Large intestine (tissue), 3 donors: ENCODE data around the gene CXXC5. TPM values are rescaled to one million over a fixed set of nuclear protein-coding genes. Genes with fewer than 3 reads are reported as not detected.

Experiments used
- DNase-seq, 2 donors: peaks; one replicate each; pipeline versions ENCODE4 v3.0.0 to v3.0.0-alpha.2; 2013
- H3K27ac ChIP-seq: one replicate; pipeline ENCODE4 v1.5.1; 2013; ENCODE audit warnings: low read length
- H3K27me3 ChIP-seq: 2 replicates; pipeline ENCODE4 v1.6.1; 2013; ENCODE audit warnings: low read length; ENCODE audit not compliant: control insufficient read depth, insufficient read depth
- H3K36me3 ChIP-seq: 2 replicates; pipeline ENCODE4 v1.6.1; 2013; ENCODE audit warnings: low read length; ENCODE audit not compliant: control insufficient read depth, insufficient read depth
- H3K4me1 ChIP-seq: one replicate; pipeline ENCODE4 v1.6.1; 2013; ENCODE audit warnings: low read length; ENCODE audit not compliant: control insufficient read depth, insufficient read depth
- H3K4me3 ChIP-seq: one replicate; pipeline ENCODE4 v1.5.1; 2013; ENCODE audit warnings: low read length
- H3K9me3 ChIP-seq: one replicate; pipeline ENCODE4 v1.6.1; 2013; ENCODE audit warnings: mild to moderate bottlenecking, low read depth, low read length, moderate library complexity; ENCODE audit not compliant: control insufficient read depth
- WGBS: methylation state at CpG from one replicate; pipeline ENCODE4 v1.1.5; 2013; ENCODE audit warnings: low lambda C conversion rate; ENCODE audit not compliant: insufficient coverage; 5-methylcytosine and 5-hydroxymethylcytosine counted together
- polyA plus RNA-seq: library from polyadenylated mRNA; unstranded; fragments of 120-200 nt; gene quantifications from one replicate; pipeline ENCODE4 v1.2.1, GENCODE V29; 2013

Gene CXXC5
- polyA plus RNA-seq, 1 donor = 70.3 TPM

- peak in 1 of 2 donors; percentile 45 for DNase-seq
- Histone ChIP-seq H3K36me3 (no peaks in the 10 kb centered on the region), H3K4me1 (peaks cover 83% of the 10 kb centered on the region), H3K27ac (peak overlapping the region; percentile 87), H3K27me3 (no peaks in the 10 kb centered on the region), H3K9me3 (no peaks in the 10 kb centered on the region), H3K4me3 (no peak overlapping the region)
- no CpG with 5 or more reads among the region's 5 CpGs for WGBS
Measured at GRCh38 chr5:139644001-139644456, 4.1 kb upstream of the CXXC5 start.

GRCh38 chr5:139644646-139645429 lies 3.3 kb upstream of the CXXC5 start:
- Histone ChIP-seq H3K36me3 (no peaks in the 10 kb centered on the region), H3K4me3 (no peak overlapping the region), H3K9me3 (no peaks in the 10 kb centered on the region), H3K27ac (peak overlapping the region; percentile 87), H3K27me3 (peaks cover 4% of the 10 kb centered on the region), H3K4me1 (peaks cover 75% of the 10 kb centered on the region)
- DNase-seq = no peak
- WGBS = no CpG with 5 or more reads among the region's 3 CpGs

GRCh38 chr5:139645430-139645871 lies 2.7 kb upstream of the CXXC5 start:
- no peak for DNase-seq
- no peaks in the 10 kb centered on the region for H3K9me3 ChIP-seq
- peaks cover 69% of the 10 kb centered on the region for H3K4me1 ChIP-seq
- peaks cover 5% of the 10 kb centered on the region for H3K27me3 ChIP-seq
- whole genome bisulfite sequencing = no CpG with 5 or more reads among the region's 3 CpGs
- H3K36me3 ChIP-seq = no peaks in the 10 kb centered on the region
- H3K4me3 ChIP-seq = no peak overlapping the region
- no peak overlapping the region for H3K27ac ChIP-seq

GRCh38 chr5:139646111-139646510 lies 2.0 kb upstream of the CXXC5 start:
- Histone ChIP-seq H3K9me3 (no peaks in the 10 kb centered on the region), H3K4me3 (no peak overlapping the region), H3K27ac (no peak overlapping the region), H3K4me1 (peaks cover 63% of the 10 kb centered on the region), H3K36me3 (no peaks in the 10 kb centered on the region), H3K27me3 (peaks cover 5% of the 10 kb centered on the region)
- no peak for DNase-seq
- WGBS = no CpG with 5 or more reads among the region's 3 CpGs

- peak overlapping the region; percentile 59 for H3K4me3 ChIP-seq
- peak in 1 of 2 donors; percentile 54 for DNase-seq
Measured at GRCh38 chr5:139646912-139647505, 1.1 kb upstream of the CXXC5 start.

GRCh38 chr5:139647506-139648204 lies 494 bp upstream of the CXXC5 start:
- no peak for DNase-seq
- no CpG with 5 or more reads among the region's 46 CpGs for WGBS
- peaks cover 57% of the 10 kb centered on the region for H3K4me1 ChIP-seq

More at GRCh38 chr5:139646912-139647505, 1.1 kb upstream of the CXXC5 start:
- Histone ChIP-seq H3K27ac (peak overlapping the region; percentile 55), H3K27me3 (peaks cover 5% of the 10 kb centered on the region), H3K36me3 (no peaks in the 10 kb centered on the region), H3K4me1 (peaks cover 58% of the 10 kb centered on the region), H3K9me3 (no peaks in the 10 kb centered on the region)
- WGBS = no CpG with 5 or more reads among the region's 25 CpGs

GRCh38 chr5:139649082-139649991 lies 1.2 kb downstream of the CXXC5 start:
- no peaks in the 10 kb centered on the region for H3K36me3 ChIP-seq
- peak overlapping the region; percentile 89 for H3K4me3 ChIP-seq
- WGBS = no CpG with 5 or more reads among the region's 77 CpGs
- H3K27me3 ChIP-seq = peaks cover 5% of the 10 kb centered on the region
- peak in 1 of 2 donors; percentile 56 for DNase-seq
- H3K9me3 ChIP-seq = no peaks in the 10 kb centered on the region
- peak overlapping the region; percentile 92 for H3K27ac ChIP-seq
- peaks cover 59% of the 10 kb centered on the region for H3K4me1 ChIP-seq

More at GRCh38 chr5:139647506-139648204, 494 bp upstream of the CXXC5 start:
- Histone ChIP-seq H3K4me3 (peak overlapping the region; percentile 59), H3K9me3 (no peaks in the 10 kb centered on the region), H3K27ac (peak overlapping the region; percentile 55), H3K36me3 (no peaks in the 10 kb centered on the region), H3K27me3 (peaks cover 5% of the 10 kb centered on the region)

- Histone ChIP-seq H3K4me3 (peak overlapping the region; percentile 89), H3K27me3 (peaks cover 5% of the 10 kb centered on the region), H3K36me3 (no peaks in the 10 kb centered on the region), H3K9me3 (no peaks in the 10 kb centered on the region), H3K4me1 (peaks cover 59% of the 10 kb centered on the region), H3K27ac (peak overlapping the region; percentile 92)
- peak in 1 of 2 donors; percentile 56 for DNase-seq
- WGBS = no CpG with 5 or more reads among the region's 48 CpGs
Measured at GRCh38 chr5:139650031-139650688, 2.0 kb downstream of the CXXC5 start.

- peaks cover 59% of the 10 kb centered on the region for H3K4me1 ChIP-seq
- H3K27ac ChIP-seq = peak overlapping the region; percentile 92
- no peaks in the 10 kb centered on the region for H3K36me3 ChIP-seq
- peak in 1 of 2 donors; percentile 70 for DNase-seq
- H3K9me3 ChIP-seq = no peaks in the 10 kb centered on the region
- peak overlapping the region; percentile 89 for H3K4me3 ChIP-seq
- H3K27me3 ChIP-seq = peaks cover 5% of the 10 kb centered on the region
- WGBS = no CpG with 5 or more reads among the region's 13 CpGs
Measured at GRCh38 chr5:139650689-139651042, 2.5 kb downstream of the CXXC5 start.
